HG02610 (cell line): ENCODE data around the gene SDR42E2.
"Not testable (repeated sequence)": the region's sequence is repeated elsewhere in the genome, so short reads cannot be mapped to it uniquely, and the experiment has no call there.

Experiments
- ATAC-seq: cut with Tn5 transposase; IDR thresholded peaks from one replicate; pipeline ENCODE4 v1.9.1; 2021; ENCODE audit warnings: mild to moderate bottlenecking, moderate library complexity; ENCODE audit not compliant: unreplicated experiment

Gene SDR42E2

GRCh38 chr16:22161999-22162655 lies at the start of gene SDR42E2:
TSS of gene SDR42E2 (plus strand) at chr16:22162506. CDS start at chr16:22165583, 3,077 bp downstream.
- no peak for ATAC-seq

GRCh38 chr16:22116095-22116700 lies 46.1 kb upstream of the SDR42E2 start:
- no peak for ATAC-seq

GRCh38 chr16:22117609-22118008 lies 44.7 kb upstream of the SDR42E2 start:
- no peak for ATAC-seq

- ATAC-seq, result no peak
These were observed 41.9 kb upstream of the SDR42E2 start for GRCh38 chr16:22120440-22120839.

GRCh38 chr16:22122239-22122638 lies 40.1 kb upstream of the SDR42E2 start:
- ATAC-seq, result no peak

- ATAC-seq, result no peak
These were observed 39.2 kb upstream of the SDR42E2 start for GRCh38 chr16:22123146-22123545.

GRCh38 chr16:22123759-22124490 lies 38.4 kb upstream of the SDR42E2 start:
- ATAC-seq, result no peak

- ATAC-seq, result no peak
These were observed 37.6 kb upstream of the SDR42E2 start for GRCh38 chr16:22124583-22125284.

- no peak for ATAC-seq
These were observed 36.2 kb upstream of the SDR42E2 start for GRCh38 chr16:22126037-22126558.

- not testable (repeated sequence) for ATAC-seq
These were observed 33.8 kb upstream of the SDR42E2 start for GRCh38 chr16:22128537-22128936.

- no peak for ATAC-seq
These were observed 31.8 kb upstream of the SDR42E2 start for GRCh38 chr16:22130528-22130927.

- no peak for ATAC-seq
These were observed 29.5 kb upstream of the SDR42E2 start for GRCh38 chr16:22132801-22133200.

GRCh38 chr16:22138482-22138881 lies 23.8 kb upstream of the SDR42E2 start:
- ATAC-seq, result no peak

- no peak for ATAC-seq
These were observed 23.3 kb upstream of the SDR42E2 start for GRCh38 chr16:22139008-22139407.

GRCh38 chr16:22139732-22140131 lies 22.6 kb upstream of the SDR42E2 start:
- ATAC-seq, result no peak

GRCh38 chr16:22141767-22142166 lies 20.5 kb upstream of the SDR42E2 start:
- ATAC-seq, result no peak

- no peak for ATAC-seq
These were observed 17.8 kb upstream of the SDR42E2 start for GRCh38 chr16:22144520-22144919.

- no peak for ATAC-seq
These were observed 14.5 kb upstream of the SDR42E2 start for GRCh38 chr16:22147853-22148252.

- ATAC-seq, result no peak
These were observed 10.9 kb upstream of the SDR42E2 start for GRCh38 chr16:22151246-22151998.

GRCh38 chr16:22152316-22152715 lies 10.0 kb upstream of the SDR42E2 start:
- no peak for ATAC-seq
